OCI-LY1 (cell line): ENCODE data around the gene SNX32.

Experiments
- H2AFZ ChIP-seq: fragments of 200-600 bp; sonication (generic), shearing (Covaris generic); 2 replicates; pipeline ENCODE4 v1.6.0; 2014; ENCODE audit warnings: antibody characterized with exemption, mild to moderate bottlenecking, low read length
- H3F3A ChIP-seq: fragments of 200-600 bp; sonication (generic), shearing (Covaris generic); 2 replicates; pipeline ENCODE4 v1.6.0; 2014; ENCODE audit warnings: mild to moderate bottlenecking, antibody characterized with exemption, low read length, moderate library complexity; ENCODE audit not compliant: insufficient read depth
- H3K27ac ChIP-seq: fragments of 200-600 bp; sonication (generic); 2 replicates; pipeline ENCODE4 v1.5.1; 2014; ENCODE audit warnings: low read length, mixed run types, mild to moderate bottlenecking, low read depth; ENCODE audit not compliant: poor library complexity, severe bottlenecking
- H3K27me3 ChIP-seq: fragments of 200-600 bp; sonication (generic); 2 replicates; pipeline ENCODE4 v1.6.0; 2014; ENCODE audit warnings: antibody characterized with exemption, mild to moderate bottlenecking, low read length, moderate library complexity; ENCODE audit not compliant: insufficient read depth
- H3K36me3 ChIP-seq: fragments of 200-600 bp; sonication (generic); 2 replicates; pipeline ENCODE4 v1.6.1; 2014; ENCODE audit warnings: mild to moderate bottlenecking, antibody characterized with exemption, low read length, moderate library complexity, mixed read lengths; ENCODE audit not compliant: insufficient read depth
- H3K4me1 ChIP-seq: fragments of 200-600 bp; sonication (generic); 2 replicates; pipeline ENCODE4 v1.5.1; 2014; ENCODE audit warnings: mild to moderate bottlenecking, low read length, moderate library complexity; ENCODE audit not compliant: insufficient read depth, severe bottlenecking
- H3K4me2 ChIP-seq: fragments of 200-600 bp; sonication (generic), shearing (Covaris generic); 2 replicates; pipeline ENCODE4 v1.6.1; 2014; ENCODE audit warnings: low read length
- H3K4me3 ChIP-seq: fragments of 200-600 bp; sonication (generic); 2 replicates; pipeline ENCODE4 v1.5.1; 2014; ENCODE audit warnings: low read length, low read depth, mild to moderate bottlenecking, mixed read lengths; ENCODE audit not compliant: poor library complexity, severe bottlenecking
- H3K79me2 ChIP-seq: fragments of 200-600 bp; shearing (Covaris generic); 2 replicates; pipeline ENCODE4 v1.6.1; 2016; ENCODE audit warnings: mixed run types, low read length, mixed read lengths; ENCODE audit not compliant: insufficient read depth
- H3K9ac ChIP-seq: fragments of 200-600 bp; sonication (generic), shearing (Covaris generic); 2 replicates; pipeline ENCODE4 v1.6.1; 2014; ENCODE audit warnings: mild to moderate bottlenecking, low read length, mixed read lengths
- H3K9me2 ChIP-seq: fragments of 200-600 bp; sonication (generic), shearing (Covaris generic); 2 replicates; pipeline ENCODE4 v1.6.1; 2014; ENCODE audit warnings: low read depth, mild to moderate bottlenecking, low read length, mixed read lengths
- H3K9me3 ChIP-seq: fragments of 200-600 bp; shearing (Covaris generic); 2 replicates; pipeline ENCODE4 v1.6.1; 2014; ENCODE audit warnings: low read length, mixed read lengths
- H4K20me1 ChIP-seq: fragments of 200-600 bp; sonication (generic), shearing (Covaris generic); 2 replicates; pipeline ENCODE4 v1.6.0; 2016; ENCODE audit warnings: mild to moderate bottlenecking, low read length; ENCODE audit not compliant: insufficient read depth
- CTCF ChIP-seq: fragments of 200-600 bp; sonication (generic), shearing (Covaris generic); IDR thresholded peaks from 2 replicates; pipeline ENCODE4 v1.5.1; 2017; ENCODE audit warnings: mild to moderate bottlenecking, antibody characterized with exemption, low read length, moderate library complexity, mixed read lengths
- EZH2 ChIP-seq: fragments of 200-600 bp; sonication (generic), shearing (Covaris generic); IDR thresholded peaks from 2 replicates; pipeline ENCODE4 v1.8.0; 2017; ENCODE audit warnings: borderline replicate concordance, mixed run types, mild to moderate bottlenecking, antibody characterized with exemption, low read length, moderate library complexity, mixed read lengths

SNX32 gene

GRCh38 chr11:65867284-65868071 is 33.7 kb downstream of the SNX32 start:
- TF ChIP-seq CTCF (no peak), EZH2 (no peak)
- Histone ChIP-seq H2AFZ (no peak overlapping the region), H3K79me2 (no peaks in the 10 kb centered on the region), H3K4me2 (no peak overlapping the region), H3K4me3 (no peak overlapping the region), H3K9me3 (no peaks in the 10 kb centered on the region), H3F3A (no peaks in the 10 kb centered on the region), H3K9ac (no peak overlapping the region), H3K9me2 (no peaks in the 10 kb centered on the region), H3K4me1 (no peaks in the 10 kb centered on the region), H3K27ac (no peak overlapping the region), H4K20me1 (no peaks in the 10 kb centered on the region), H3K36me3 (peaks cover 50% of the 10 kb centered on the region), H3K27me3 (peaks cover 3% of the 10 kb centered on the region; the same call in 1 of the 2 replicates)

- H3K36me3 ChIP-seq, result peaks cover 43% of the 10 kb centered on the region
- H3K27me3 ChIP-seq, result peaks cover 3% of the 10 kb centered on the region; the same call in 1 of the 2 replicates
- H3K4me3 ChIP-seq, result no peak overlapping the region
- H4K20me1 ChIP-seq, result no peaks in the 10 kb centered on the region
- H3F3A ChIP-seq, result no peaks in the 10 kb centered on the region
- H3K27ac ChIP-seq, result no peak overlapping the region
- TF ChIP-seq CTCF (no peak), EZH2 (no peak)
- no peak overlapping the region for H3K4me2 ChIP-seq
- H3K9me2 ChIP-seq, result no peaks in the 10 kb centered on the region
- no peak overlapping the region for H2AFZ ChIP-seq
- peaks cover 5% of the 10 kb centered on the region for H3K4me1 ChIP-seq
- H3K9me3 ChIP-seq, result no peaks in the 10 kb centered on the region
- H3K79me2 ChIP-seq, result no peaks in the 10 kb centered on the region
- no peak overlapping the region for H3K9ac ChIP-seq
Measured at GRCh38 chr11:65868076-65868667, 34.4 kb downstream of the SNX32 start.

- Histone ChIP-seq H4K20me1 (no peaks in the 10 kb centered on the region), H3K4me2 (no peak overlapping the region), H3K27me3 (peaks cover 3% of the 10 kb centered on the region; the same call in 1 of the 2 replicates), H2AFZ (no peak overlapping the region), H3K4me3 (no peak overlapping the region), H3F3A (no peaks in the 10 kb centered on the region), H3K36me3 (peaks cover 36% of the 10 kb centered on the region), H3K79me2 (no peaks in the 10 kb centered on the region), H3K4me1 (peaks cover 10% of the 10 kb centered on the region), H3K9ac (no peak overlapping the region), H3K9me3 (no peaks in the 10 kb centered on the region), H3K27ac (no peak overlapping the region), H3K9me2 (no peaks in the 10 kb centered on the region)
- TF ChIP-seq EZH2 (no peak), CTCF (no peak)
Measured at GRCh38 chr11:65868907-65869306, 35.1 kb downstream of the SNX32 start.
